Esophagus muscularis mucosa (tissue), 4 donors: Measurements from ENCODE around the gene ZNF597. TPM values are rescaled to one million over a fixed set of nuclear protein-coding genes. Genes with fewer than 3 reads are reported as not detected.

Experiments used
- DNase-seq: peaks from one replicate; pipeline ENCODE4 v3.0.0-alpha.2; 2017; ENCODE audit errors: extremely low spot score
- H3K27ac ChIP-seq, 4 donors: fragments of 200-600 bp; sonication (generic); replicated peaks in 1 of 4; 1 replicate in 3 of 4; 2 replicates in 1 of 4; pipeline ENCODE4 v1.5.1; 2016 to 2019; ENCODE audit warnings: mild to moderate bottlenecking in 1 of 4
- H3K27me3 ChIP-seq, 4 donors: fragments of 200-600 bp; sonication (generic); one replicate each; pipeline versions ENCODE4 v1.5.1 to v1.6.0; 2016 to 2019
- H3K36me3 ChIP-seq, 4 donors: fragments of 200-600 bp; sonication (generic); one replicate each; pipeline ENCODE4 v1.5.1; 2016 to 2019
- H3K4me1 ChIP-seq, 4 donors: fragments of 200-600 bp; sonication (generic); one replicate each; pipeline ENCODE4 v1.5.1; 2016 to 2019
- H3K4me3 ChIP-seq, 4 donors: fragments of 200-600 bp; sonication (generic); 1 replicate in 2 of 4; 2 replicates in 2 of 4; pipeline ENCODE4 v1.5.1; 2016 to 2019; ENCODE audit warnings: mild to moderate bottlenecking in 4 of 4, moderate library complexity in 1 of 4
- H3K9me3 ChIP-seq, 4 donors: fragments of 200-600 bp; sonication (generic); 1 replicate in 3 of 4; 2 replicates in 1 of 4; pipeline ENCODE4 v1.5.1; 2016 to 2019
- EP300 ChIP-seq: sonication (generic); formaldehyde crosslinking; IDR thresholded peaks from one replicate; pipeline ENCODE4 v1.6.1; 2017; ENCODE audit warnings: antibody characterized with exemption
- POLR2A ChIP-seq: fragments of 450-650 bp; IDR thresholded peaks from one replicate; pipeline ENCODE4 v1.6.1; 2017; ENCODE audit warnings: antibody characterized with exemption, moderate library complexity, mild to moderate bottlenecking, low read depth
- POLR2AphosphoS5 ChIP-seq, 2 donors: sonication (generic); formaldehyde crosslinking; IDR thresholded peaks; one replicate each; pipeline ENCODE4 v1.6.1; 2017; ENCODE audit warnings: antibody characterized with exemption in 2 of 2
- WGBS: methylation state at CpG from one replicate; pipeline ENCODE4 v1.1.5; 2018; 5-methylcytosine and 5-hydroxymethylcytosine counted together
- intact Hi-C: fragments of 100-400 bp; cut with DNase I; formaldehyde crosslinking; loops from one replicate; pipeline ENCODE4 v1.15.1; 2023
- total RNA-seq, 4 donors: library from RNA; depleted of rRNA; stranded (reverse); fragments of >200 nt; gene quantifications; one replicate each; pipeline versions ENCODE4 v1.1.0 to v1.2.1, GENCODE V29; 2016
- TF ChIP-seq, protein P1 (sequence below), 3 experiments: fragments of 200-600 bp in 2 of 3; fragments of 450-650 bp in 1 of 3; sonication (generic) in 2 of 3; IDR thresholded peaks; one replicate each; pipeline ENCODE4 v1.5.1; 2017 to 2019; ENCODE audit warnings: antibody characterized with exemption in 3 of 3, mild to moderate bottlenecking in 2 of 3, moderate library complexity in 1 of 3

The ZNF597 gene, protein sequence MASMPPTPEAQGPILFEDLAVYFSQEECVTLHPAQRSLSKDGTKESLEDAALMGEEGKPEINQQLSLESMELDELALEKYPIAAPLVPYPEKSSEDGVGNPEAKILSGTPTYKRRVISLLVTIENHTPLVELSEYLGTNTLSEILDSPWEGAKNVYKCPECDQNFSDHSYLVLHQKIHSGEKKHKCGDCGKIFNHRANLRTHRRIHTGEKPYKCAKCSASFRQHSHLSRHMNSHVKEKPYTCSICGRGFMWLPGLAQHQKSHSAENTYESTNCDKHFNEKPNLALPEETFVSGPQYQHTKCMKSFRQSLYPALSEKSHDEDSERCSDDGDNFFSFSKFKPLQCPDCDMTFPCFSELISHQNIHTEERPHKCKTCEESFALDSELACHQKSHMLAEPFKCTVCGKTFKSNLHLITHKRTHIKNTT
- total RNA-seq, result 1 to 10 TPM; 1.5 to 2.2 (median 1.8) TPM

DNA sequence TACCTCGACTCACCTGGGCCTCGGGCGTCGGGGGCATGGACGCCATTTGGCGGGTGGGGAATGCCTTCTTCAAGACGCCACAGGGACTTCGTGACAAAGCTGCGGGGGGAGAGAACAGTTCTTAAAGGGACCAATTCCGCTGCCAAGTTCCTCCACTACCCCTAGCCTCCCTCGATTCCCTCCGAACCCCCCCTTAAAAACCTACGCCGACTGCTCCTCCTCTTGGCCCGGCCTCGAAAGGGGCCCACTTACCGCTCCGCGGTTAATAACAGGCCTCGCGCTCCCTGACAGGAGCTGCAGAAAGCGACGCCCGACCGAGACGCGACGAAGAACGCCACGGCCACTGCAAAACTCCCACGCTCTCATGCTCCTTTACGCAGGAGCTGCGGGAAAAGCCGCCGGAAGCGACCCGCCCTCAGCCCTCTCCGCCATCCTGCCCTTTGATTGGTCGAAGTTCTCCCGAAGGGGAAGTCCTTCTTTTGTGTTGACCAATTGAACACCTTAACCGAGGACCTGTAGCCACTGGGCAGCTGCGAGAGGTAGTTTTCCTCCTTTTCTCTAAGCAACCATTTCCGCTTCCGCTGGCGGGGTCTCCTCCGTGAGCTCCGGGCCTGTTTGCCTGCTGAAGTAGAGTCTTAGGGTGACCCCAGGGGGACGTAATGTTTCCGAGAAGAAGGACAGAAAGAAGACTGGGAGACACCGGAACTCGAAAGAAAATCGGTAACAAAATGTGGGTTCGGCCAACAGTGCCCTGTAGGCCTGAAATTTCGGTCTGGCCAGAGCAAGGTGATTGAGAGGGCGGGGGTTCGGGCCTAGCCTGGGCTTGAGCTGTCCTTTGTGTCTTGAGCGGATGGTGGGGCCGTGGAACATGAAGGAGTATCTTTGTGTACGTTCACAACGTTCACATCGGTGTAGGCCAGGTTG lies at the start of gene ZNF597, which contains the start of gene NAA60:
Gene ZNF597 (minus strand): TSS at position 397 of the 924 bp plus-strand sequence. CDS start 351 bp downstream, at position 46.
Gene NAA60 (plus strand): TSS at position 573 of the 924 bp plus-strand sequence. CDS start 32,548 bp downstream, outside the sequence.
- 38% methylated on average over 56 of the region's 61 CpGs for WGBS
- DNase-seq, result peak; percentile 93
- TF ChIP-seq POLR2AphosphoS5 (IDR thresholded peaks at IDR 0.05), result peak; percentile 62 to 69
- TF ChIP-seq, protein P1, sequence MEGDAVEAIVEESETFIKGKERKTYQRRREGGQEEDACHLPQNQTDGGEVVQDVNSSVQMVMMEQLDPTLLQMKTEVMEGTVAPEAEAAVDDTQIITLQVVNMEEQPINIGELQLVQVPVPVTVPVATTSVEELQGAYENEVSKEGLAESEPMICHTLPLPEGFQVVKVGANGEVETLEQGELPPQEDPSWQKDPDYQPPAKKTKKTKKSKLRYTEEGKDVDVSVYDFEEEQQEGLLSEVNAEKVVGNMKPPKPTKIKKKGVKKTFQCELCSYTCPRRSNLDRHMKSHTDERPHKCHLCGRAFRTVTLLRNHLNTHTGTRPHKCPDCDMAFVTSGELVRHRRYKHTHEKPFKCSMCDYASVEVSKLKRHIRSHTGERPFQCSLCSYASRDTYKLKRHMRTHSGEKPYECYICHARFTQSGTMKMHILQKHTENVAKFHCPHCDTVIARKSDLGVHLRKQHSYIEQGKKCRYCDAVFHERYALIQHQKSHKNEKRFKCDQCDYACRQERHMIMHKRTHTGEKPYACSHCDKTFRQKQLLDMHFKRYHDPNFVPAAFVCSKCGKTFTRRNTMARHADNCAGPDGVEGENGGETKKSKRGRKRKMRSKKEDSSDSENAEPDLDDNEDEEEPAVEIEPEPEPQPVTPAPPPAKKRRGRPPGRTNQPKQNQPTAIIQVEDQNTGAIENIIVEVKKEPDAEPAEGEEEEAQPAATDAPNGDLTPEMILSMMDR (IDR thresholded peaks at IDR 0.05), result no peak
- no peak for TF ChIP-seq EP300
- intact Hi-C loops, result loop anchor here (5.0 kb wide), 1 partner anchor 41 kb away; the partner anchor contains the start of genes ZNF174 and ZSCAN32
- Histone ChIP-seq H3K36me3 (peaks cover 4 to 28% (median 13%) of the 10 kb centered on the region in 4 donors), H3K9me3 (peaks cover 0 to 24% (median 4%) of the 10 kb centered on the region in 4 donors), H3K27me3 (no peaks in the 10 kb centered on the region), H3K4me1 (peaks cover 6 to 19% (median 15%) of the 10 kb centered on the region in 4 donors), H3K4me3 (peak within 1 kb of the TSS; percentile 56 to 64 (median 60)), H3K27ac (peak within 1 kb of the TSS; percentile 63 to 78 (median 74))

DNA sequence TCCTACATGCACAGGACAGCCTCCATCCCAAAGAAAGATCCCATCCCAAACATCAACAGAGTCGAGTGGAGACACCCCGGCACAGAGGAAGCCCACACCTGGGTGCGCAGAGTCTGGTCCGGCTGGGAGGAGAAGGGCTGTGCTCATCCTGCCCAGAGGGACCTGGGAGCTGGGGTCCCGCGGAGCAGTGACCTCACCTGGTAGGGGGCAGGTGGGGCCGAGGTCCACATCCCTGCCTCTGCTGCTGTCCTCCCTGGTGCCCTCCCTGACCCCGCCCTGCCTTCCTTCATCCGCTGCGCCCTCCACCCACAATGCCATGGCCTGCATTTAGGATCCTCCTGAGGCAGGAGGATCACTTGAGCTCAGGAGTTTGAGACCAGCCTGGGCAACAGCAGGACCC lies 49.1 kb upstream of the ZNF597 start:
- TF ChIP-seq POLR2AphosphoS5 (IDR thresholded peaks at IDR 0.05) (no peak), POLR2A (no peak), EP300 (no peak)
- TF ChIP-seq, protein P1 (IDR thresholded peaks at IDR 0.05), result no peak
- 100% methylated on average over 1 of the region's 10 CpGs for WGBS
- intact Hi-C loops, result loop anchor here (10.0 kb wide), 2 partner anchors 88 to 228 kb away; partner anchors contain the start of genes ZNF174 and ZSCAN32
- H3K36me3 ChIP-seq, result peaks cover 0 to 9% (median 6%) of the 10 kb centered on the region in 4 donors
- no peak overlapping the region for H3K27ac ChIP-seq
- no peak overlapping the region for H3K4me3 ChIP-seq
- no peaks in the 10 kb centered on the region for H3K9me3 ChIP-seq
- H3K4me1 ChIP-seq, result peaks cover 0 to 6% (median 5%) of the 10 kb centered on the region in 4 donors
- H3K27me3 ChIP-seq, result no peaks in the 10 kb centered on the region
- no peak for DNase-seq

DNA sequence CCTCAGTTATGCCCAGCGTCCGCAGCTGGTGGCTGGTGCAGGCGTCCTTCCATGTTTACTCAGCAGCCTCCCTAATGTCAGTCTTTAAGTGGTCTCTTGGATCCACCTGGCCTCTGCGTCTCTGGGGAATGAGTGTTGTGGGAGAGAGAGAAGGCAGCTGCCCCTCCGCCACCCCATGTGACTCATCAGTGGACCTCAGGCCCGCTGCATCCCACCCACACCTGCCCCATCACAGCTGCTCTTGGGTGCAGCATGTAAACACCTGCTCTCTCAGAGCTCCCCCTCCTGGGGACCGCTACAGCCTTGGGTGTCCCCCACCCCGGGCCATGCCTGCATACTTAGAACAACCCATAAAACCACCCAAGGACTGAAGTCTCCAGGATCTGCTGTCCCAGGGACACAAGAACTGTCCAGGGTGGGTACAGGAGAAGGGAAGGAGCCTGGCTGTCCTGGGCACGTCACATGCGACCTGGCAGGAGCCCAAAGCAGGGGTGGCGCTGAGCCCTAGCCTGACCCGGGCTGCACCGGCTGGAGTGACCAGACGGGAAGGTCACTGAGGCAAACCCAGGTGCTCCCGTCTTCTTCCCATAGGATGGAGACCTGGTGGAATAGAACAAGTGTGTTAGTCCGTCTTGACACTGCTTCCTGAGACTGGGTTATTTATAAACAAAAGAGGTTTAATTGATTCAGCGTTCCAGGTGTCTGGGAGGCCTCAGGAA lies 47.8 kb upstream of the ZNF597 start:
- 62% methylated on average over 16 of the region's 17 CpGs for WGBS
- intact Hi-C loops, result loop anchor here (10.0 kb wide), 2 partner anchors 86 to 226 kb away; partner anchors contain the start of genes ZNF174 and ZSCAN32
- TF ChIP-seq POLR2A, result no peak
- TF ChIP-seq POLR2AphosphoS5 (IDR thresholded peaks at IDR 0.05), result no peak
- TF ChIP-seq, protein P1 (IDR thresholded peaks at IDR 0.05), result no peak
- TF ChIP-seq EP300, result no peak
- Histone ChIP-seq H3K27ac (no peak overlapping the region), H3K36me3 (peaks cover 7 to 21% (median 14%) of the 10 kb centered on the region in 4 donors), H3K27me3 (no peaks in the 10 kb centered on the region), H3K4me3 (no peak overlapping the region), H3K9me3 (no peaks in the 10 kb centered on the region), H3K4me1 (peaks cover 0 to 6% (median 5%) of the 10 kb centered on the region in 4 donors)
- no peak for DNase-seq

DNA sequence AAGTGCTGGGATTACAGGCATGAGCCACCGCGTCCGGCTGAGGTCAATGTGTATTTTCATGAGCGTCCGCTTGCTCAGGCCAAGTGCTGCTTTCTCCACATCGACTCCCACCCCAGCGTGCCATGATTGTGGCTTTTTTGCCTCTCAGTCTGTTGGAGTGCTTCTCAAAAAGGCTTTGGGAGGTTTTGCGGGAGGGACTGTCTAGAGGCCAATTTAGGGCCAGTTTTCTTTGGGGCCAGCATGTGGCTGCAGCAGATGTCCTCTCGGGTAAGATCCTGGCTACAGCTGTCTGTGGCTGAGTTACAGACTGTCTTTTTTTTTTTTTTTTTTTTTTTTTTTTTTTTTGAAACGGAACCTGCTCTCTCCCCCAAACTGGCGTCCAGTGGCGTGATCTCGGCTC lies 45.5 kb upstream of the ZNF597 start:
- DNase-seq, result no peak
- Histone ChIP-seq H3K4me3 (no peak overlapping the region), H3K27ac (no peak overlapping the region), H3K36me3 (peaks cover 26 to 44% (median 36%) of the 10 kb centered on the region in 4 donors), H3K4me1 (peaks cover 0 to 6% (median 5%) of the 10 kb centered on the region in 4 donors), H3K9me3 (no peaks in the 10 kb centered on the region), H3K27me3 (no peaks in the 10 kb centered on the region)
- WGBS, result 76% methylated on average over 10 of the region's 13 CpGs
- intact Hi-C loops, result no loop called here
- TF ChIP-seq EP300, result no peak
- TF ChIP-seq POLR2A, result no peak
- TF ChIP-seq POLR2AphosphoS5 (IDR thresholded peaks at IDR 0.05), result no peak
- TF ChIP-seq, protein P1 (IDR thresholded peaks at IDR 0.05), result no peak
